NCI-H526 (cell line): ENCODE results near the gene NOC2L.

Experiments
- DNase-seq, 2 experiments: peaks; one replicate each; lab custom pipeline; 2025; lab: John Stamatoyannopoulos, UW

The NOC2L gene

GRCh38 chr1:929712-930632, 29.1 kb downstream of the NOC2L start:
- DNase-seq: no peak

GRCh38 chr1:928825-929661, 30.0 kb downstream of the NOC2L start:
- no peak for DNase-seq

- DNase-seq: no peak
Measured at GRCh38 chr1:927748-928147, 31.3 kb downstream of the NOC2L start.

- DNase-seq: no peak
Measured at GRCh38 chr1:927234-927633, 31.8 kb downstream of the NOC2L start.

- peak in 1 of 2 experiments; percentile 95 for DNase-seq
Measured at GRCh38 chr1:925561-926421, 33.3 kb downstream of the NOC2L start.

GRCh38 chr1:924656-925560, 34.1 kb downstream of the NOC2L start:
- DNase-seq: peak; percentile 69 to 89

GRCh38 chr1:923991-924655, 34.9 kb downstream of the NOC2L start:
- DNase-seq: no peak

GRCh38 chr1:923131-923990, 35.7 kb downstream of the NOC2L start, which contains the start of gene SAMD11:
SAMD11 (plus strand) TSS chr1:923923; CDS start chr1:924432, 509 bp downstream.
- peak; percentile 82 to 99 for DNase-seq

- DNase-seq: peak; percentile 87 to 98
Measured at GRCh38 chr1:921011-921837, 37.8 kb downstream of the NOC2L start.

GRCh38 chr1:920521-920920, 38.5 kb downstream of the NOC2L start:
- peak in 1 of 2 experiments; percentile 82 for DNase-seq

GRCh38 chr1:920010-920409, 39.0 kb downstream of the NOC2L start:
- no peak for DNase-seq

- DNase-seq: no peak
Measured at GRCh38 chr1:919271-919872, 39.7 kb downstream of the NOC2L start.

- no peak for DNase-seq
Measured at GRCh38 chr1:918843-919242, 40.2 kb downstream of the NOC2L start.

- no peak for DNase-seq
Measured at GRCh38 chr1:918353-918752, 40.7 kb downstream of the NOC2L start.

- DNase-seq: no peak
Measured at GRCh38 chr1:917466-918091, 41.5 kb downstream of the NOC2L start.

- DNase-seq: no peak
Measured at GRCh38 chr1:917076-917459, 42.0 kb downstream of the NOC2L start.
